Gastroesophageal sphincter (tissue), 3 donors: ENCODE measurements around the gene CPEB1.

Source experiments
- CTCF ChIP-seq, 4 experiments: fragments of 200-600 bp in 2 of 4; fragments of 450-650 bp in 2 of 4; sonication (generic) in 1 of 4; IDR thresholded peaks; one replicate each; pipeline ENCODE4 v1.5.1; 2017 to 2019; ENCODE audit warnings: antibody characterized with exemption in 4 of 4, mild to moderate bottlenecking in 2 of 4, moderate library complexity in 2 of 4
- POLR2AphosphoS5 ChIP-seq: sonication (generic); formaldehyde crosslinking; IDR thresholded peaks from one replicate; pipeline ENCODE4 v1.6.1; 2017; ENCODE audit warnings: antibody characterized with exemption

DNA sequence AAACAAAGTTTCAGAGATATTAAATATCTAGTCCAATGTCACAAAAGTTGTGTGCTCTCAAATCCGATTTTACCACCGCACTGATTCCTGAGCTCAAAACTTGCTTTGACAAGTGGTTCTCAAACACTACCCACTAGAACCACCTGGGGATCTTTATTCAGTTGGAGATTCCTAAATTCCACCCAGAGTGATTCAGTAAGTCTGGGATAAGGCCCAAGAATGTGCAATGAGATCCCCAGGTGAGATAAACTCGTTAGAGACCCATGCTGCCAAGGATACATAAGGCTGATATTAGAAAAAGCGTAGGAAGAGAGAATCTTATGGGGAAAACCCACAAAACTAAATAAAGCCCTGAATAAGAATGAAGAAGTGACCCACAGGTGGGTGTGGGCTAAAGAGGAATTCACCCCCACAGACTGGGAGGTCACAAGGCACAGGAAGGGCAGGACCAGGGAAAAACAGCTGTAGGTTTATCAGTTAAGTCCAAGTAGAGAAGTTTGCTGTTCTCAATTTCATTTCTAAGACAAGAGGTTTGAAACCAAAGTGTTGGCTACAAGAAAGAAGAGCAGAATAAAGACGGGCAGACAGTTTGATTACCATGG lies 95.4 kb downstream of the CPEB1 start:
- TF ChIP-seq CTCF (IDR thresholded peaks at IDR 0.05) (no peak), POLR2AphosphoS5 (no peak)
